OCI-LY3 (cell line): ENCODE data around the gene SYNDIG1.
"Not testable (repeated sequence)": the region's sequence is repeated elsewhere in the genome, so short reads cannot be mapped to it uniquely, and the experiment has no call there.

Source experiments
- H2AFZ ChIP-seq: fragments of 200-600, 300-600 bp; shearing (Covaris generic); 2 replicates; pipeline ENCODE4 v1.6.0; 2014; ENCODE audit warnings: antibody characterized with exemption, low read depth, low read length
- H3K27ac ChIP-seq: fragments of 200-600, 300-600 bp; sonication (generic); 2 replicates; pipeline ENCODE4 v1.5.1; 2014; ENCODE audit warnings: mild to moderate bottlenecking, low read length, moderate library complexity, mixed read lengths
- H3K27me3 ChIP-seq: fragments of 200-600, 300-600 bp; sonication (generic); 2 replicates; pipeline ENCODE4 v1.6.1; 2014; ENCODE audit warnings: low read depth, low read length, mixed read lengths
- H3K36me3 ChIP-seq: fragments of 200-600, 300-600 bp; sonication (generic); replicated peaks from 2 replicates; pipeline ENCODE3; 2014; ENCODE audit warnings: low read depth, low read length, mixed read lengths
- H3K4me1 ChIP-seq: fragments of 300-600, 200-600 bp; sonication (generic); 2 replicates; pipeline ENCODE4 v1.6.1; 2014; ENCODE audit warnings: low read length, mixed read lengths
- H3K4me2 ChIP-seq: fragments of 200-600, 300-600 bp; sonication (generic); 2 replicates; pipeline ENCODE4 v1.6.1; 2014; ENCODE audit warnings: low read length, mixed read lengths
- H3K4me3 ChIP-seq: fragments of 300-600, 200-600 bp; sonication (generic); 2 replicates; pipeline ENCODE4 v1.5.1; 2014; ENCODE audit warnings: antibody characterized with exemption, mild to moderate bottlenecking, low read length, moderate library complexity
- H3K79me2 ChIP-seq: fragments of 300-600, 200-600 bp; shearing (Covaris generic); 2 replicates; pipeline ENCODE4 v1.6.1; 2014; ENCODE audit warnings: mild to moderate bottlenecking, low read length, mixed read lengths
- H3K9ac ChIP-seq: fragments of 300-600, 200-600 bp; shearing (Covaris generic); 2 replicates; pipeline ENCODE4 v1.6.0; 2014; ENCODE audit warnings: mild to moderate bottlenecking, low read length, moderate library complexity
- H3K9me3 ChIP-seq: fragments of 200-600, 300-600 bp; shearing (Covaris generic); 2 replicates; pipeline ENCODE4 v1.6.1; 2014; ENCODE audit warnings: low read length, mixed read lengths; ENCODE audit not compliant: insufficient read depth
- H4K20me1 ChIP-seq: fragments of 200-600, 300-600 bp; sonication (generic); 2 replicates; pipeline ENCODE4 v1.6.1; 2016; ENCODE audit warnings: low read length, mixed read lengths; ENCODE audit not compliant: insufficient read depth
- EZH2phosphoT487 ChIP-seq: fragments of 200-600 bp; shearing (Covaris generic); IDR thresholded peaks from 2 replicates; pipeline ENCODE4 v1.6.1; 2018; ENCODE audit warnings: antibody characterized with exemption, mixed run types, low read depth
- TF ChIP-seq, protein P1 (sequence below): fragments of 200-600, 300-600 bp; sonication (generic); IDR thresholded peaks from 2 replicates; pipeline ENCODE4 v1.5.1; 2014; ENCODE audit warnings: antibody characterized with exemption, low read length, low read depth

The SYNDIG1 gene

DNA sequence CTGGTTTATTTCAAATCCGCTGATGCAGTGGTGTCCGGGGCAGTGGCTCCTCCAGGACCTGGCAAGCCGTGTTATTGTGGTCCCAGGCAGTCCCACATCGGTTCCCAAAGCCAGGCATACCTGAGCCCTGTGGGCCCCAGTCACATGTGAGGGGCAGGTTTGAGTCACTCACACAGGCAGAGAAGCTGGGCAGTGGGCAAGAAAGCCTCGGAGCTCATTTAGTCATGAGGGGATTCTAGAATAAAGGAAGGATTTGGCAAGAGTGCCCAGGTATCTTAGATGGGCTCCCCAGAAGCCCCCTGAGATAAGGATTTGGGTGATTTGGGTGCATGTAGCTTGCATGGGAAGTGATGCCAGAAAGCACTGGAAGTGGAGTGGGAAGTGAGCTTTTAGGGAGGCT, 37.3 kb downstream of the SYNDIG1 start:
- no peak for TF ChIP-seq EZH2phosphoT487
- TF ChIP-seq, protein P1, sequence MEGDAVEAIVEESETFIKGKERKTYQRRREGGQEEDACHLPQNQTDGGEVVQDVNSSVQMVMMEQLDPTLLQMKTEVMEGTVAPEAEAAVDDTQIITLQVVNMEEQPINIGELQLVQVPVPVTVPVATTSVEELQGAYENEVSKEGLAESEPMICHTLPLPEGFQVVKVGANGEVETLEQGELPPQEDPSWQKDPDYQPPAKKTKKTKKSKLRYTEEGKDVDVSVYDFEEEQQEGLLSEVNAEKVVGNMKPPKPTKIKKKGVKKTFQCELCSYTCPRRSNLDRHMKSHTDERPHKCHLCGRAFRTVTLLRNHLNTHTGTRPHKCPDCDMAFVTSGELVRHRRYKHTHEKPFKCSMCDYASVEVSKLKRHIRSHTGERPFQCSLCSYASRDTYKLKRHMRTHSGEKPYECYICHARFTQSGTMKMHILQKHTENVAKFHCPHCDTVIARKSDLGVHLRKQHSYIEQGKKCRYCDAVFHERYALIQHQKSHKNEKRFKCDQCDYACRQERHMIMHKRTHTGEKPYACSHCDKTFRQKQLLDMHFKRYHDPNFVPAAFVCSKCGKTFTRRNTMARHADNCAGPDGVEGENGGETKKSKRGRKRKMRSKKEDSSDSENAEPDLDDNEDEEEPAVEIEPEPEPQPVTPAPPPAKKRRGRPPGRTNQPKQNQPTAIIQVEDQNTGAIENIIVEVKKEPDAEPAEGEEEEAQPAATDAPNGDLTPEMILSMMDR, result no peak
- Histone ChIP-seq H3K79me2 (no peaks in the 10 kb centered on the region), H3K27ac (no peak overlapping the region), H3K27me3 (peaks cover 13% of the 10 kb centered on the region), H2AFZ (no peak overlapping the region), H3K4me2 (no peak overlapping the region), H3K4me1 (peaks cover 29% of the 10 kb centered on the region), H4K20me1 (no peaks in the 10 kb centered on the region), H3K9ac (no peak overlapping the region), H3K4me3 (no peak overlapping the region), H3K36me3 (no peaks in the 10 kb centered on the region), H3K9me3 (no peaks in the 10 kb centered on the region)

DNA sequence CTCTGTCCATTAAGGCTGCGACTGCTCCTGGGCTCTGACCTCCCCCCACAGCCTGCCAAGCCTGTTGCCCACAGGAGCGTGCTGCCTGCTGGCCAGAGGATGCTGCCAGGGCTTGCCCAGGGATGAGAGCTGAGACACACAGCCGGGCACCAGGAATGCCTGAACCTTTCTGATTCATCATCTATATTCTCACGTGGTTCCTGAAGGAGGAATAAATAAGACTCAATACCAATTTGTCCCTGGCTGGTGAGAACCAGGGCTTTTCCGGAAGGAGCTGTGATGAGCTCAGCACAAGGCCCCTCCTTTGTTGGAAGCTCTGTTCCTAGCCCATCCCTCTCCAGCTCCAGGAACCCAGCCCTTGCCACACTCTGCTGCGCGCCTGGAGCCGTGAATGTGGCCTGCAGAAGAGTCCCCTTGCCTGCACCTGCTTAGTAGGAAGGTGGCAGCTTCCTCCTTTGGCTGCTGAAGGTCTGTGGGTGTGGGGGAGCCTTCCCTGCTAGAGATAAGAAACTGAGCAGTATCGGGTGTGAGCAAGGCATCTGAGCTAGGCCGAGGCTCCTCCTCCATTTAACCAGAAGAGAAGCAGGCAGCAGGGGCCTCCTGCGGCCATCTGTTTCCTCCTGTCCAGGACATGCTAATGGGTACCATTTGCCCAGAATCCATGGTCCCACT, 37.9 kb downstream of the SYNDIG1 start:
- Histone ChIP-seq H3K4me2 (no peak overlapping the region), H3K9ac (no peak overlapping the region), H3K27me3 (peaks cover 13% of the 10 kb centered on the region), H3K9me3 (no peaks in the 10 kb centered on the region), H3K36me3 (no peaks in the 10 kb centered on the region), H2AFZ (peak overlapping the region; percentile 13; the same call in 1 of the 2 replicates), H3K4me1 (peaks cover 23% of the 10 kb centered on the region), H4K20me1 (no peaks in the 10 kb centered on the region), H3K27ac (no peak overlapping the region), H3K79me2 (no peaks in the 10 kb centered on the region), H3K4me3 (no peak overlapping the region)
- TF ChIP-seq EZH2phosphoT487, result no peak
- TF ChIP-seq, protein P1, result no peak

DNA sequence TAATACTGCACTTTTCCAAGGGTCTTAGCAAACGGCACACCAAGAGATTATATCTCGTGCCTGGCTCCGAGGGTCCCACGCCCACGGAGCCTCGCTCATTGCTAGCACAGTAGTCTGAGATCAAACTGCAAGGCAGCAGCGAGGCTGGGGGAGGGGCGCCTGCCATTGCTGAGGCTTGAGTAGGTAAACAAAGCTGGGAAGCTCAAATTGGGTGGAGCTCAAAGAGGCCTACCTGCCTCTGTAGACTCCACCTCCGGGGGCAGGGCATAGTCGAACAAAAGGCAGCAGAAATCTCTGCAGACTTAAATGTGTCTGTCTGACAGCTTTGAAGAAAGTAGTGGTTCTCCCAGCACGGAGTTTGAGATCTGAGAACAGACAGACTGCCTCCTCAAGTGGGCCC, 43.0 kb downstream of the SYNDIG1 start:
- H4K20me1 ChIP-seq, H3K27ac ChIP-seq, H3K79me2 ChIP-seq, H3K4me1 ChIP-seq, H3K27me3 ChIP-seq, H3K4me3 ChIP-seq, H3K9ac ChIP-seq, H2AFZ ChIP-seq, H3K36me3 ChIP-seq, H3K9me3 ChIP-seq, H3K4me2 ChIP-seq: not testable (repeated sequence)

DNA sequence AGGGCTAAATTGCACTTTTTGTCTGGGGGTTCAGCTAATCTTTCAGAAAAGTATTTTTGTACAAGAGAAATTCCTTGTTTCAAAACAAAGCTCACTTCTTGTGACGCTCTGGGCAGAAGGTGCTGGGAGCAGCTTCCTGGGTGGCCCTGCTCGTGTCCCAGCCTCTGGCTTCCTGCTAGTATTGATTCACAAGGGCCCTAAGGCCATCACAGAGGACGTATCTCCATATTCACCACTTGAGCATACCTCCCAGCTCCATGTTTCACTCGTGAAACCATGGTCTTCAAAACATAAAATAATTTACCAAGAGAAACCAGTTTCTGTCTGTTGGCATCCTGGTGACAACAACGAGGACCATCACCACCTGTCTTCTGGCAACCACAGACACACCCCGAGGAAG, 49.1 kb downstream of the SYNDIG1 start:
- Histone ChIP-seq H3K4me3 (no peak overlapping the region), H3K27ac (no peak overlapping the region), H3K9ac (no peak overlapping the region), H4K20me1 (no peaks in the 10 kb centered on the region), H3K27me3 (0 out of 2 replicates have a peak, but pooled peaks cover 2% of the 10 kb centered on the region), H3K36me3 (no peaks in the 10 kb centered on the region), H3K9me3 (no peaks in the 10 kb centered on the region), H3K79me2 (no peaks in the 10 kb centered on the region), H2AFZ (no peak overlapping the region), H3K4me2 (no peak overlapping the region), H3K4me1 (peaks cover 15% of the 10 kb centered on the region)
- no peak for TF ChIP-seq EZH2phosphoT487
- TF ChIP-seq, protein P1, result no peak
